Motor neuron (in vitro differentiated cells): ENCODE results near the gene XAB2. TPM values are rescaled to one million over a fixed set of nuclear protein-coding genes. Genes with fewer than 3 reads are reported as not detected.
A peak's percentile ranks its signal among the peaks of the same experiment; 100 is the strongest.

Experiments
- ATAC-seq, 8 experiments: fragments of 200-7000 bp; cut with Tn5 transposase; replicated peaks in 6 of 8; 2 replicates each; pipeline ENCODE4 v1.8.0; 2021; ENCODE audit warnings: mild to moderate bottlenecking in 8 of 8, moderate library complexity in 8 of 8
- H3K27ac ChIP-seq, 2 donors: fragments of 250-450 bp; sonication (Bioruptor Pico); 2 replicates each; pipeline ENCODE4 v1.9.0; 2021; ENCODE audit warnings: antibody characterized with exemption in 2 of 2, mild to moderate bottlenecking in 2 of 2, moderate library complexity in 1 of 2
- H3K4me1 ChIP-seq, 2 donors: fragments of 250-450 bp; sonication (Bioruptor Pico); replicated peaks in 1 of 2; 2 replicates each; pipeline ENCODE4 v1.6.1; 2021; ENCODE audit warnings: antibody characterized with exemption in 2 of 2, mild to moderate bottlenecking in 2 of 2, moderate library complexity in 1 of 2
- H3K4me3 ChIP-seq, 5 donors: fragments of 250-450 bp; sonication (Bioruptor Pico); 2 replicates each; pipeline ENCODE4 v1.9.0; 2021; ENCODE audit warnings: antibody characterized with exemption in 5 of 5, mild to moderate bottlenecking in 5 of 5, moderate library complexity in 4 of 5
- WGBS, 10 experiments: fragments of 450-650 bp; shearing (Covaris generic); methylation state at CpG; one replicate each; pipeline ENCODE4 v1.0.0; 2022; 5-methylcytosine and 5-hydroxymethylcytosine counted together
- in situ Hi-C, 9 experiments: fragments of 400-800 bp; cut with MboI; loops; one replicate each; pipeline ENCODE4 v1.15.0; 2021; ENCODE audit warnings: low sequenced_read_pairs in 9 of 9, low pct_unique_long_range_greater_than_20kb in 2 of 9; ENCODE audit not compliant: unreplicated experiment in 9 of 9
- total RNA-seq, 8 experiments: library from RNA; unstranded; fragments of 300-600 nt; gene quantifications; 2 replicates each; pipeline versions ENCODE4 v1.2.3 to v1.2.4, GENCODE V29; 2022

Gene XAB2
- total RNA-seq, 8 experiments from 2014 or later: 9.2 to 38.7 (median 22.6) TPM

GRCh38 chr19:7623725-7624603 lies 5.4 kb downstream of the XAB2 start:
- WGBS, 10 experiments: 95 to 100% (median 100%) methylated on average over 1 to 4 of the region's 39 CpGs; no CpG with 5 or more reads in 7 of the 10 experiments
- H3K27ac ChIP-seq: no peak overlapping the region
- H3K4me3 ChIP-seq: no peak overlapping the region
- in situ Hi-C loops: no loop called here
- ATAC-seq: peak in 1 of 8 experiments; percentile 6
- peaks cover 4 to 8% of the 10 kb centered on the region in 2 donors for H3K4me1 ChIP-seq

GRCh38 chr19:7622933-7623685 lies 6.2 kb downstream of the XAB2 start:
- in situ Hi-C loops: no loop called here
- ATAC-seq: peak in 1 of 8 experiments; percentile 4
- 60 to 96% (median 75%) methylated on average over 1 to 6 of the region's 16 CpGs; no CpG with 5 or more reads in 4 of the 10 experiments for WGBS, 10 experiments

DNA sequence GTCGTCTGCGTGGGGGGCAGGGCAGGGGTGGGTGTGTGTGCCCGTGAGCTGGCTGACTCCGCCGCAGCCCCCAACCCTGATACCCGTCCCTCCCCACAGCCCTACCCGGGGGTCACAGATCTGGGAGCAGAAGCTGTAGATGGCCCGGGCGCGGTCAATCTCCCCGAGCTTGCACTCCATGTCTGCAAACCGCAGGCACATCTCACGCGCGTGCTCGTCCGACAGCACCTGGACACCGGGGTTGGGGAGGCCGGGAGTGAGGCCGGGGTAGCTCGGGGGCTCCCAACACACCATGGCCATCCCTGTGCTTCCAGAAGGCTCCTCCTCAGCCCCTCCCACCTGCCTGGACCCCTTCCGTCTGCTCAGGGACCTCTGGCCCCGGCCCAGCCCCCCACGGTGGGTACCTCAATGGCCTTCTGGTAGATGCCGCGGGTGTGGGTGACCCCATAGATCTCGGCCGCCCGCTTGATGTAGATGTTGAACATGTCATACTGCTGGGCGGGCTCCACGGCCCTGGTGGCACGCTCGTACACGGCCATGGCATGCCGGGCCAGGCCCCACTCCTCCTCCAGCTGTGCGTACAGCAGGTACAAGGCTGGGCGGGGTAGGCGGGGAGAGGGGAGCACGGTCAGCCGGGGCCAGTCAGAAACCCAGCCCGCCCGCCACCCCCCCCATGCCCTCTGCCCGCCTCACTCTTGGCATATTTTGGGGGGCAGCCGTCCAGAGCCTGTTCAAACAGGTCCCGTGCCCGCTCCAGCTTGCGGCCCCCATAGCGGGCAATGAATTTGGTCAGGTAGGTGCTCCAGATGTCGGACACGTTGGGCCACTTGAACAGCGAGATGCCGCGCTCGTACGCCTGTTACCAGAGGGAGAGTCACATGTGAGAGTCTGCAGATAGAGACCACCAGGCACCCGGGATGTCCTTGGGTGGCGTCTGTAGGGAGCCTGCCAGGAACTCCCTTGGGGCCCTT lies 8.6 kb downstream of the XAB2 start:
- H3K27ac ChIP-seq: no peak overlapping the region
- in situ Hi-C loops: no loop called here
- WGBS, 10 experiments: 68 to 70% methylated on average over 2 of the region's 57 CpGs; no CpG with 5 or more reads in 8 of the 10 experiments
- H3K4me3 ChIP-seq: no peak overlapping the region
- no peaks in the 10 kb centered on the region for H3K4me1 ChIP-seq
- ATAC-seq: peak in 1 of 8 experiments; percentile 5

More at GRCh38 chr19:7622933-7623685, 6.2 kb downstream of the XAB2 start:
- no peak overlapping the region for H3K27ac ChIP-seq
- no peak overlapping the region for H3K4me3 ChIP-seq
- peaks cover 0 to 2% of the 10 kb centered on the region in 2 donors for H3K4me1 ChIP-seq

- no peak overlapping the region for H3K27ac ChIP-seq
- peak in 2 of 8 experiments; percentile 4 to 6 for ATAC-seq
- in situ Hi-C loops: no loop called here
- H3K4me1 ChIP-seq: no peaks in the 10 kb centered on the region
- WGBS, 10 experiments: 95 to 100% (median 100%) methylated on average over 2 to 9 of the region's 48 CpGs; no CpG with 5 or more reads in 5 of the 10 experiments
- no peak overlapping the region for H3K4me3 ChIP-seq
Observed at GRCh38 chr19:7619671-7620441, 9.5 kb downstream of the XAB2 start.

GRCh38 chr19:7618771-7619510 lies 10.4 kb downstream of the XAB2 start:
- Histone ChIP-seq H3K4me1 (no peaks in the 10 kb centered on the region), H3K4me3 (no peak overlapping the region), H3K27ac (no peak overlapping the region)
- WGBS, 10 experiments: 60 to 100% (median 98%) methylated on average over 1 to 8 of the region's 21 CpGs; no CpG with 5 or more reads in 3 of the 10 experiments
- in situ Hi-C loops: no loop called here
- peak in 3 of 8 experiments; percentile 41 to 66 (median 53) for ATAC-seq

DNA sequence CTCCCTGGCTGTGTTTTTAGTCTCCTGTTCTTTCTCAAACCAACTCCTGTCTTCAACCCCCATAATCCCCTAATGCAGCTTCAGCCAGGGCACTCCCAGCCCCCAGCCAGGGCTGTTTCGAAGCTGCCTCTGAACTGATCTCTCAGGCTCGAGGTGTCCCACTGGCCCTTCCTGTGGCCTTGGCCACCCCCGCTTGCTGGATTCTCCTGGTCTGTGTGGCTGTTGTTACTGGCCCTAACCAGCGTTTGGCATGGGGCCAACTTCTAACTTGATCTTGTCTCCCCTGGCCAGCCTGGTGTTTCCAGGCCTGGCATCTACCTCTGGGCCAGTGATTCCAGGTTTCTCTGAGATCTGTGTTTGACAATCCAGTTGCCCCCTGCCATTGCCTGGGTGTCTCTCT lies 11.0 kb downstream of the XAB2 start:
- WGBS, 10 experiments: 40 to 86% (median 64%) methylated on average over 1 to 2 of the region's 4 CpGs; no CpG with 5 or more reads in 7 of the 10 experiments
- in situ Hi-C loops: no loop called here
- Histone ChIP-seq H3K4me3 (no peak overlapping the region), H3K4me1 (no peaks in the 10 kb centered on the region), H3K27ac (no peak overlapping the region)
- ATAC-seq: peak in 2 of 8 experiments; percentile 10 to 13

GRCh38 chr19:7617735-7618134 lies 11.6 kb downstream of the XAB2 start:
- no peak for ATAC-seq
- Histone ChIP-seq H3K4me3 (no peak overlapping the region), H3K4me1 (no peaks in the 10 kb centered on the region), H3K27ac (no peak overlapping the region)
- 100% methylated on average over 2 of the region's 28 CpGs; no CpG with 5 or more reads in 9 of the 10 experiments for WGBS, 10 experiments
- in situ Hi-C loops: no loop called here

GRCh38 chr19:7617172-7617571 lies 12.2 kb downstream of the XAB2 start:
- in situ Hi-C loops: no loop called here
- H3K4me3 ChIP-seq: no peak overlapping the region
- H3K27ac ChIP-seq: no peak overlapping the region
- no peaks in the 10 kb centered on the region for H3K4me1 ChIP-seq
- WGBS, 10 experiments: 70% methylated on average over 2 of the region's 12 CpGs; no CpG with 5 or more reads in 9 of the 10 experiments
- no peak for ATAC-seq

DNA sequence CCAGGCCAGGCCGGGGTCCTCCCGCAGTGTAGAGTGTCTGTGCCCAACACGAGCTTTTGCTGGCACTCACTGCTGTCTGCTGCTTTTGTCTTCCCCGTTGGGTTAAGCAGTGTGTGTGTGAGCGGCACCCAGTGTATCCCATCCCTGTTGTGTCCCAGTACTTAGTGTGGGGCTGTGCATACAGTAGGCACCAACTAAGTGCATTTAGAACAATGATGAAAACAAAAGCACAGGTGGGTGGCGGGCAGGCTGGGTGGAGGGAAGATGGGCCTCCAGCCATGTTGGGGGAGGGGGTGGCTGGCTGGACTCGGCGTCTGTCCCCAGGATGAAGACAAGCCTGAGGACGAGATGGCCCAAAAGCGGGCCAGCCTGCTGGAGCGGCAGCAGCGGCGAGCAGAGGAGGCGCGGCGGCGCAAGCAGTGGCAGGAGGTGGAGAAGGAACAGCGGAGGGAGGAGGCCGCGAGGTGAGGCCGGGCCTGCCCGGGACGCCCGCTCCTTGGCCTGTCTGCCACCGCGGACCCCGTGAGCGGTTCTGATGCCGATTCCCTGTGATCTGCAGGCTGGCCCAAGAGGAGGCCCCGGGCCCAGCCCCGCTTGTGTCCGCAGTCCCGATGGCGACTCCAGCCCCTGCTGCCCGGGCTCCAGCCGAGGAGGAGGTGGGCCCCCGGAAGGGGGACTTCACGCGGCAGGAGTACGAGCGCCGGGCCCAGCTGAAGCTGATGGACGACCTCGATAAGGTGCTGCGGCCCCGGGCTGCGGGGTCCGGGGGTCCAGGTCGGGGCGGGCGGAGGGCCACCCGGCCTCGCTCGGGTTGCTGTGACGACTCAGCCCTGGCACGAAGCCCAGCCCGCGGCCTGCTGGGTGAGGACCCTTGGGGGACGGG lies 14.2 kb downstream of the XAB2 start:
- in situ Hi-C loops: no loop called here
- peak in 1 of 8 experiments; percentile 2 for ATAC-seq
- H3K4me3 ChIP-seq: no peak overlapping the region
- H3K4me1 ChIP-seq: no peaks in the 10 kb centered on the region
- no peak overlapping the region for H3K27ac ChIP-seq
- 100% methylated on average over 1 to 2 of the region's 59 CpGs; no CpG with 5 or more reads in 8 of the 10 experiments for WGBS, 10 experiments

GRCh38 chr19:7612282-7613274 lies 16.8 kb downstream of the XAB2 start:
- no peak overlapping the region for H3K4me3 ChIP-seq
- in situ Hi-C loops: no loop called here
- no peak for ATAC-seq
- WGBS, 10 experiments: 100% methylated on average over 5 of the region's 81 CpGs; no CpG with 5 or more reads in 9 of the 10 experiments
- no peaks in the 10 kb centered on the region for H3K4me1 ChIP-seq
- H3K27ac ChIP-seq: no peak overlapping the region
